Panc1 (cell line): ENCODE results near the gene MMP15. TPM values are rescaled to one million over a fixed set of nuclear protein-coding genes. Genes with fewer than 3 reads are reported as not detected.

Experiments
- ATAC-seq: fragments of 200-7000 bp; cut with Tn5 transposase; 2 replicates; pipeline ENCODE4 v1.9.1; 2020; ENCODE audit warnings: mild to moderate bottlenecking, moderate library complexity
- BruUV-seq: library from RNA; stranded (reverse); fragments of 400-500 nt; replicated peaks from 2 replicates; lab custom pipeline; 2021; lab: Mats Ljungman, UMichigan
- CTCF ChIA-PET: fragments of 300-600 bp; sonication (Branson Sonifier 250); formaldehyde crosslinking; loops from one replicate; lab custom pipeline; 2022; ENCODE audit warnings: antibody characterized with exemption; lab: Charles Lee
- POLR2A ChIA-PET: fragments of 300-600 bp; sonication (Branson Sonifier 250); formaldehyde crosslinking; loops from one replicate; lab custom pipeline; 2022; ENCODE audit warnings: antibody characterized with exemption; lab: Charles Lee
- DNase-seq: peaks from one replicate; pipeline ENCODE4 v3.0.0-alpha.2; 2010; ENCODE audit warnings: low read depth, low spot score
- H3K27ac ChIP-seq: 2 replicates; pipeline ENCODE4 v1.5.1; 2011; ENCODE audit warnings: mild to moderate bottlenecking, low read length, inconsistent platforms
- H3K27me3 ChIP-seq: fragments of 200-500 bp; sonication (Bioruptor generic); 2 replicates; pipeline ENCODE4 v1.6.0; 2014; ENCODE audit warnings: low read length, inconsistent platforms; ENCODE audit not compliant: control insufficient read depth, insufficient read depth
- H3K36me3 ChIP-seq: fragments of 200-500 bp; sonication (Bioruptor generic); 2 replicates; pipeline ENCODE4 v1.5.1; 2014; ENCODE audit warnings: inconsistent platforms, mild to moderate bottlenecking, low read length, moderate library complexity; ENCODE audit not compliant: control insufficient read depth, insufficient read depth
- H3K4me1 ChIP-seq: 2 replicates; pipeline ENCODE4 v1.5.1; 2011; ENCODE audit warnings: inconsistent platforms, mild to moderate bottlenecking, low read length, moderate library complexity; ENCODE audit not compliant: control insufficient read depth, insufficient read depth
- H3K4me3 ChIP-seq, 2 experiments: 2 replicates each; pipeline ENCODE4 v1.5.1; 2011 to 2012; ENCODE audit warnings: low read depth in 2 of 2, low read length in 2 of 2, mild to moderate bottlenecking in 2 of 2, inconsistent platforms in 1 of 2, moderate library complexity in 1 of 2
- H3K9me3 ChIP-seq: fragments of 200-500 bp; sonication (Bioruptor generic); 2 replicates; pipeline ENCODE4 v1.5.1; 2014; ENCODE audit warnings: low read depth, mild to moderate bottlenecking, inconsistent platforms, low read length, moderate library complexity; ENCODE audit not compliant: control insufficient read depth, insufficient read depth
- CTCF ChIP-seq: fragments of 450-650 bp; IDR thresholded peaks from 2 replicates; pipeline ENCODE4 v1.5.1; 2017; ENCODE audit warnings: mild to moderate bottlenecking
- POLR2AphosphoS5 ChIP-seq: IDR thresholded peaks from 2 replicates; pipeline ENCODE4 v1.6.1; 2012; ENCODE audit warnings: mild to moderate bottlenecking, low read depth, low read length, moderate library complexity
- SIN3A ChIP-seq: IDR thresholded peaks from 2 replicates; pipeline ENCODE4 v1.6.1; 2012; ENCODE audit warnings: low read depth, mild to moderate bottlenecking, low read length, moderate library complexity, borderline replicate concordance; ENCODE audit not compliant: insufficient read depth
- TCF7L2 ChIP-seq: IDR thresholded peaks from 2 replicates; pipeline ENCODE4 v1.6.1; 2011; ENCODE audit warnings: mild to moderate bottlenecking, low read depth, low read length, inconsistent platforms
- in situ Hi-C: cut with HindIII; loops from 2 replicates; pipeline ENCODE4 v1.10.0; 2016; ENCODE audit warnings: low sequenced_read_pairs, low pct_unique_long_range_greater_than_20kb
- intact Hi-C: fragments of 100-400 bp; cut with micrococcal nuclease; formaldehyde crosslinking; loops from one replicate; pipeline ENCODE4 v1.10.0; 2022; ENCODE audit not compliant: unreplicated experiment
- total RNA-seq: library from RNA; stranded (reverse); gene quantifications from one replicate; pipeline ENCODE4 v1.2.1, GENCODE V29; 2021; ENCODE audit not compliant: unreplicated experiment
- TF ChIP-seq, protein P1 (sequence below), 2 experiments: IDR thresholded peaks; 2 replicates each; pipeline ENCODE4 v1.6.1; 2011 to 2012; ENCODE audit warnings: low read depth in 2 of 2, control low read depth in 1 of 2, low read length in 1 of 2, mild to moderate bottlenecking in 1 of 2, moderate library complexity in 1 of 2; ENCODE audit not compliant: insufficient read depth in 1 of 2

MMP15 gene
- total RNA-seq, 1 experiment from 2014 or later: 10.9 TPM

DNA sequence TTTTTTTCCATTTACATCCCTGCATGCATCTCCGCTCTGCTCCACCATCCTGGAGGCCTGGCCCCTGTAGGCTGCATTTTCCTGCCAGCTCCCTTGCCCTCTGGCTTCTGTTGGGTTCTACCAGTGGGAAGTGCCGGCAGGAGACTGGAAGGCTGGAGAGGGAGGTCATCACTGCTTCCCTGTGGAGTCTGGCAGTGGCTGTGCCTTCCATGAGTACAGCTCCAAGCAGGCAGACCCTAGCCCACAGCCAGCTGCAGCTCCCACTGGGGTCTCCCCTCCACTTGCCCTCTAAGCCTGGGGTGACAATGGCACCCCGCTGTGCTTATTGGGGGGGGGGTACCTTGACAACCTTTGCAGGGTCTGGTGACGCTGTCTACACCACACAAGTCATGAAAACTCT lies 37.3 kb downstream of the MMP15 start:
- TF ChIP-seq POLR2AphosphoS5: no peak
- TF ChIP-seq TCF7L2: no peak
- no peak for TF ChIP-seq SIN3A
- TF ChIP-seq, protein P1, sequence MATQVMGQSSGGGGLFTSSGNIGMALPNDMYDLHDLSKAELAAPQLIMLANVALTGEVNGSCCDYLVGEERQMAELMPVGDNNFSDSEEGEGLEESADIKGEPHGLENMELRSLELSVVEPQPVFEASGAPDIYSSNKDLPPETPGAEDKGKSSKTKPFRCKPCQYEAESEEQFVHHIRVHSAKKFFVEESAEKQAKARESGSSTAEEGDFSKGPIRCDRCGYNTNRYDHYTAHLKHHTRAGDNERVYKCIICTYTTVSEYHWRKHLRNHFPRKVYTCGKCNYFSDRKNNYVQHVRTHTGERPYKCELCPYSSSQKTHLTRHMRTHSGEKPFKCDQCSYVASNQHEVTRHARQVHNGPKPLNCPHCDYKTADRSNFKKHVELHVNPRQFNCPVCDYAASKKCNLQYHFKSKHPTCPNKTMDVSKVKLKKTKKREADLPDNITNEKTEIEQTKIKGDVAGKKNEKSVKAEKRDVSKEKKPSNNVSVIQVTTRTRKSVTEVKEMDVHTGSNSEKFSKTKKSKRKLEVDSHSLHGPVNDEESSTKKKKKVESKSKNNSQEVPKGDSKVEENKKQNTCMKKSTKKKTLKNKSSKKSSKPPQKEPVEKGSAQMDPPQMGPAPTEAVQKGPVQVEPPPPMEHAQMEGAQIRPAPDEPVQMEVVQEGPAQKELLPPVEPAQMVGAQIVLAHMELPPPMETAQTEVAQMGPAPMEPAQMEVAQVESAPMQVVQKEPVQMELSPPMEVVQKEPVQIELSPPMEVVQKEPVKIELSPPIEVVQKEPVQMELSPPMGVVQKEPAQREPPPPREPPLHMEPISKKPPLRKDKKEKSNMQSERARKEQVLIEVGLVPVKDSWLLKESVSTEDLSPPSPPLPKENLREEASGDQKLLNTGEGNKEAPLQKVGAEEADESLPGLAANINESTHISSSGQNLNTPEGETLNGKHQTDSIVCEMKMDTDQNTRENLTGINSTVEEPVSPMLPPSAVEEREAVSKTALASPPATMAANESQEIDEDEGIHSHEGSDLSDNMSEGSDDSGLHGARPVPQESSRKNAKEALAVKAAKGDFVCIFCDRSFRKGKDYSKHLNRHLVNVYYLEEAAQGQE (IDR thresholded peaks at IDR 0.05; ENCODE audit: insufficient read depth in 1 of 2, low read depth in 2 of 2, low read length in 1 of 2): no peak
- TF ChIP-seq CTCF: no peak
- H3K27me3 ChIP-seq: no peaks in the 10 kb centered on the region
- intact Hi-C loops (no loop called here), in situ Hi-C loops (no loop called here)
- H3K36me3 ChIP-seq: no peaks in the 10 kb centered on the region
- CTCF ChIA-PET: no interaction called here
- no peaks in the 10 kb centered on the region for H3K4me1 ChIP-seq
- H3K9me3 ChIP-seq: no peaks in the 10 kb centered on the region
- no peak overlapping the region for H3K4me3 ChIP-seq
- BruUV-seq: no TSS peak
- ATAC-seq (no peak), DNase-seq (no peak)
- POLR2A ChIA-PET: no interaction called here
- no peak overlapping the region for H3K27ac ChIP-seq

DNA sequence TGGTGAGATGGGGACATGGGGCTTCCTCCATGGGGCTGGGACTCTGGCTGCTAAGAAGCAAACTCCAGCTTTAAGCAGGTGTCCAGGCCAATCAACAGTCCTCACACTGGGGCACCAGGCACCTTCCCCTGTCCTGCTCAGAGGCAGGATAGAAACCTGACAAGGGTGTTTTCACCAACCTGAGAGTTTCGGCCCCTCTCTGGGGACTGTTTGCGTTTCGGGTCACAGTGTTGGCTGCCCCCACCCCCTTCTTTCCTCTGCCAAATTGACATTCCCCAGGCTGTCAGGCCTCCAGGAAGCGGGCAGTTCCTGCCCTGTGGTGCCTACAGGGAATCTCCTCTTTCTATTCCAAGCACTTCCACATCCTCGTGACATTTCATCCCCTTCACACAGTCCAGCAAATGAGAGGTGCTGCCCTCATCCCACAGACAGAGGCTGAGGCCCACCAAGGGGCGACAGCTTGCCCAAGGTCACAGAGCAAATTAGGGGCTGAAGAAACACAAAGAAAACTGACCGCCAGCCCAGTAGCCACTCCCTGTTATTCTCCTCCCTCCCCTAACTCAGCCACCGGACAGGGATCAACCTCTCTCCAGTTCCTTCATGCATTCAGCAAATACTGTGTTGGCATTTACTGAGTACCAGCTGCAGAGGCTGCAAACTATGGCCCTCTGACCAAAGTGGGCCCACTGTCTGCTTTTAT lies 38.0 kb downstream of the MMP15 start:
- Histone ChIP-seq H3K9me3 (no peaks in the 10 kb centered on the region), H3K4me3 (no peak overlapping the region), H3K4me1 (no peaks in the 10 kb centered on the region), H3K27me3 (no peaks in the 10 kb centered on the region), H3K27ac (no peak overlapping the region), H3K36me3 (no peaks in the 10 kb centered on the region)
- ATAC-seq: no peak
- in situ Hi-C loops (no loop called here), intact Hi-C loops (no loop called here)
- ChIA-PET CTCF (no interaction called here), POLR2A (no interaction called here)
- DNase-seq: no peak
- BruUV-seq: no TSS peak
- no peak for TF ChIP-seq CTCF
- no peak for TF ChIP-seq SIN3A
- TF ChIP-seq, protein P1 (IDR thresholded peaks at IDR 0.05; ENCODE audit: insufficient read depth in 1 of 2, low read depth in 2 of 2, low read length in 1 of 2): no peak
- no peak for TF ChIP-seq POLR2AphosphoS5
- TF ChIP-seq TCF7L2: no peak
